ENCODE data around the gene ZNF335. TPM values are rescaled to one million over a fixed set of nuclear protein-coding genes. Genes with fewer than 3 reads are reported as not detected.

Gene ZNF335
- total and polyA plus RNA-seq, 2 of the 13 experiments (the other 11 are each of a cell fraction or from before 2014, with no cell fraction given) = 9.7 to 13.7 TPM

- TF ChIP-seq ZFP1 (CRISPR knock-in tag; IDR thresholded peaks at IDR 0.05) = no peak
- no peak for TF ChIP-seq TOE1 (CRISPR knock-in tag; IDR thresholded peaks at IDR 0.05)
- TF ChIP-seq CBX1 (IDR thresholded peaks at IDR 0.05; ENCODE audit: low read depth) = no peak
- TF ChIP-seq GFI1 (CRISPR knock-in tag; IDR thresholded peaks at IDR 0.05; ENCODE audit: borderline replicate concordance) = no peak
- no peak for TF ChIP-seq ZNF44 (CRISPR knock-in tag; IDR thresholded peaks at IDR 0.05)
- TF ChIP-seq KDM5B (CRISPR knock-in tag; IDR thresholded peaks at IDR 0.05; ENCODE audit: borderline replicate concordance) = no peak
- TF ChIP-seq ETV5 (CRISPR knock-in tag; IDR thresholded peaks at IDR 0.05; ENCODE audit: borderline replicate concordance) = no peak
- peak; percentile 63 for TF ChIP-seq AGO2 (optimal IDR thresholded peaks at IDR 0.05; ENCODE audit: low read depth, low read length)
- TF ChIP-seq JDP2 (CRISPR knock-in tag; IDR thresholded peaks at IDR 0.05; ENCODE audit: borderline replicate concordance) = no peak
- TF ChIP-seq THYN1 (CRISPR knock-in tag; IDR thresholded peaks at IDR 0.05; ENCODE audit: borderline replicate concordance, low read depth) = no peak
- no peak for TF ChIP-seq ZNF17 (CRISPR knock-in tag; IDR thresholded peaks at IDR 0.05)
- TF ChIP-seq GMEB2 (CRISPR knock-in tag; IDR thresholded peaks at IDR 0.05; ENCODE audit: low read depth) = no peak
- TF ChIP-seq, protein P1, sequence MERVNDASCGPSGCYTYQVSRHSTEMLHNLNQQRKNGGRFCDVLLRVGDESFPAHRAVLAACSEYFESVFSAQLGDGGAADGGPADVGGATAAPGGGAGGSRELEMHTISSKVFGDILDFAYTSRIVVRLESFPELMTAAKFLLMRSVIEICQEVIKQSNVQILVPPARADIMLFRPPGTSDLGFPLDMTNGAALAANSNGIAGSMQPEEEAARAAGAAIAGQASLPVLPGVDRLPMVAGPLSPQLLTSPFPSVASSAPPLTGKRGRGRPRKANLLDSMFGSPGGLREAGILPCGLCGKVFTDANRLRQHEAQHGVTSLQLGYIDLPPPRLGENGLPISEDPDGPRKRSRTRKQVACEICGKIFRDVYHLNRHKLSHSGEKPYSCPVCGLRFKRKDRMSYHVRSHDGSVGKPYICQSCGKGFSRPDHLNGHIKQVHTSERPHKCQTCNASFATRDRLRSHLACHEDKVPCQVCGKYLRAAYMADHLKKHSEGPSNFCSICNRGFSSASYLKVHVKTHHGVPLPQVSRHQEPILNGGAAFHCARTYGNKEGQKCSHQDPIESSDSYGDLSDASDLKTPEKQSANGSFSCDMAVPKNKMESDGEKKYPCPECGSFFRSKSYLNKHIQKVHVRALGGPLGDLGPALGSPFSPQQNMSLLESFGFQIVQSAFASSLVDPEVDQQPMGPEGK (CRISPR knock-in tag; IDR thresholded peaks at IDR 0.05) = no peak
- no peak for TF ChIP-seq ZNF224 (CRISPR knock-in tag; IDR thresholded peaks at IDR 0.05)
- no peak for TF ChIP-seq STAT5B (CRISPR knock-in tag; IDR thresholded peaks at IDR 0.05)
- no peak for TF ChIP-seq KLF15 (CRISPR knock-in tag; IDR thresholded peaks at IDR 0.05; ENCODE audit: borderline replicate concordance)
- TF ChIP-seq ZNF546 (CRISPR knock-in tag; conservative IDR thresholded peaks at IDR 0.05) = no peak
- TF ChIP-seq ZNF768 (CRISPR knock-in tag; IDR thresholded peaks at IDR 0.05) = 0 out of 2 replicates have a peak, but pooled peaks have one; percentile 4
- TF ChIP-seq E2F5 (CRISPR knock-in tag; conservative IDR thresholded peaks at IDR 0.05) = no peak
- no peak for TF ChIP-seq MATR3 (CRISPR knock-in tag; IDR thresholded peaks at IDR 0.05)
- peak; percentile 27; the same call in 1 of the 2 replicates for TF ChIP-seq MAFG (CRISPR knock-in tag; IDR thresholded peaks at IDR 0.05)
- TF ChIP-seq IRX3 (CRISPR knock-in tag; IDR thresholded peaks at IDR 0.05; ENCODE audit: borderline replicate concordance, low read depth) = no peak
- no peak for TF ChIP-seq SRSF9 (IDR thresholded peaks at IDR 0.05; ENCODE audit: borderline replicate concordance, insufficient read depth, low read depth, low read length, poor library complexity, severe bottlenecking)
- TF ChIP-seq RAD51 (IDR thresholded peaks at IDR 0.05; ENCODE audit: borderline replicate concordance) = no peak
- TF ChIP-seq, protein P2, sequence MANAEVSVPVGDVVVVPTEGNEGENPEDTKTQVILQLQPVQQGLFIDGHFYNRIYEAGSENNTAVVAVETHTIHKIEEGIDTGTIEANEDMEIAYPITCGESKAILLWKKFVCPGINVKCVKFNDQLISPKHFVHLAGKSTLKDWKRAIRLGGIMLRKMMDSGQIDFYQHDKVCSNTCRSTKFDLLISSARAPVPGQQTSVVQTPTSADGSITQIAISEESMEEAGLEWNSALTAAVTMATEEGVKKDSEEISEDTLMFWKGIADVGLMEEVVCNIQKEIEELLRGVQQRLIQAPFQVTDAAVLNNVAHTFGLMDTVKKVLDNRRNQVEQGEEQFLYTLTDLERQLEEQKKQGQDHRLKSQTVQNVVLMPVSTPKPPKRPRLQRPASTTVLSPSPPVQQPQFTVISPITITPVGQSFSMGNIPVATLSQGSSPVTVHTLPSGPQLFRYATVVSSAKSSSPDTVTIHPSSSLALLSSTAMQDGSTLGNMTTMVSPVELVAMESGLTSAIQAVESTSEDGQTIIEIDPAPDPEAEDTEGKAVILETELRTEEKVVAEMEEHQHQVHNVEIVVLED (CRISPR knock-in tag; IDR thresholded peaks at IDR 0.05; ENCODE audit: borderline replicate concordance) = no peak
- TF ChIP-seq SIX1 (CRISPR knock-in tag; IDR thresholded peaks at IDR 0.05; ENCODE audit: borderline replicate concordance) = no peak
Observed at GRCh38 chr20:45968081-45968671, 3.8 kb downstream of the ZNF335 start (continued).

All from HepG2 (cell line).